ENCODE measurements around the gene SYT11.
"Not testable (repeated sequence)": the region's sequence is repeated elsewhere in the genome, so short reads cannot be mapped to it uniquely, and the experiment has no call there.

The SYT11 gene

DNA sequence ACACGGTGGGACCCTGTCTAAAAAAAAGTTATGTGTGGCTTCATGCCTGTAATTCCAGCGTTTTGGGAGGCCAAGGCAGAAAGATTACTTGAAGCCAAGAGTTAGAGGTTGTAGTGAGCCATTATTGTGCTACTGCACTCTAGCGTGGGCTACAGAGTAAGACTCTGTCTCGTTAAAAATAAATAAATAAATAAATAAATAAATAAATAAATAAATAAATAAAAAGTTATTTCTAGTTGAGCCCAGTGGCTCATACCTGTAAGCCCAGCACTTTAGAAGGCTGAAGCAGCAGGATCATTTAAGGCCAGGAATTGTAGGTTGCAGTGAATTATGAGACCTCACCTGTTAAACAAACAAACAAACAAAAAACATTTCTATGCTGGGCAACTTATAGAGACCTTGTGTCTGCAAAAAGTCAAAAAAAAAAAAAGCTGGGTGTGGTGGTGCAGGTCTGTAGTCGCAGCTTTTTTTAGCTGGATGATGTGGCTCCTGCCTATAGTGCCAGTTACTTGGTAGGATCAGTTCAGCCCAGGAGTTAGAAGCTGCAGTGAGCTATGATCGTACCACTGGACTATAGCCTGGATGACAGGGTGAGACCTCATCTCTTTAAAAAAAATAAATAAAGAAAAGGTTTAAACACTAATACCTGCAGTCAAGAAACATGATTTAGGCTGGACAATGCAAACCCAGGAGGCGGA is 27.9 kb upstream of the SYT11 start:
- ATAC-seq, result no peak
- TF ChIP-seq, protein P1, sequence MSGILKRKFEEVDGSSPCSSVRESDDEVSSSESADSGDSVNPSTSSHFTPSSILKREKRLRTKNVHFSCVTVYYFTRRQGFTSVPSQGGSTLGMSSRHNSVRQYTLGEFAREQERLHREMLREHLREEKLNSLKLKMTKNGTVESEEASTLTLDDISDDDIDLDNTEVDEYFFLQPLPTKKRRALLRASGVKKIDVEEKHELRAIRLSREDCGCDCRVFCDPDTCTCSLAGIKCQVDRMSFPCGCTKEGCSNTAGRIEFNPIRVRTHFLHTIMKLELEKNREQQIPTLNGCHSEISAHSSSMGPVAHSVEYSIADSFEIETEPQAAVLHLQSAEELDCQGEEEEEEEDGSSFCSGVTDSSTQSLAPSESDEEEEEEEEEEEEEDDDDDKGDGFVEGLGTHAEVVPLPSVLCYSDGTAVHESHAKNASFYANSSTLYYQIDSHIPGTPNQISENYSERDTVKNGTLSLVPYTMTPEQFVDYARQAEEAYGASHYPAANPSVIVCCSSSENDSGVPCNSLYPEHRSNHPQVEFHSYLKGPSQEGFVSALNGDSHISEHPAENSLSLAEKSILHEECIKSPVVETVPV (CRISPR knock-in tag; IDR thresholded peaks at IDR 0.05), result no peak
- no peak for TF ChIP-seq OSR1 (CRISPR knock-in tag; IDR thresholded peaks at IDR 0.05)
- TF ChIP-seq RARB (CRISPR knock-in tag; IDR thresholded peaks at IDR 0.05), result no peak

DNA sequence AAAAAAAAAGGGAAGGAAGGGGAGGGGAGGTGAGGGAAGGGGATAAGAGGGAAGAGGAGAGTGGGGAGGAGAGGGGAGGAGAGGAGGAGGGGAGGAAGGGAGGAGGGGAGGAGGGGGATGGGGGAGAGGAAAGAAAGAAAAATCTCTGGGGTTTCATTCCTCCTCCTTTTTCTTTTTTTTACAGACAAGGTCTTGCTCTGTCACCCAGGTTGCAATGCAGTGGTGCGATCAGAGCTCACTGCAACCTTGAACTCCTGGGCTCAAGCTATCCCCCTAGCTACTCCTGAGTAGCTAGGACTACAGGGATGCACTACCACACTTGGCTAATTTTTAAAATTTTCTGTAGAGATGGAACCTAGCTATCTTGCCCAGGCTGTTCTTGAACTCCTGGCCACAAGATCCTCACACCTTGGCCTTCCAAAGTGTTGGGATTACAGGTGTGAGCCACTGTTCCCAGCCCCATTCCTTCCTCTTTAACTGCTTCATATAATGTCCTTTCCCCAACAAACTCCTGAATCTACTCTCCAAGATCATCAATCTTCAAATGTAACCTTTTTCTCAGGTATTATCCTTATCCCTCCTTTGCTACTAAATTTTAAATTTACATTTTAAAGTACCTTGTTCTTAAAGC is 25.6 kb upstream of the SYT11 start:
- ATAC-seq, result peak; percentile 18; the same call in 1 of the 3 replicates
- no peak for TF ChIP-seq TCF4 (CRISPR knock-in tag; IDR thresholded peaks at IDR 0.05; ENCODE audit: borderline replicate concordance)
- TF ChIP-seq ZNF565 (CRISPR knock-in tag; conservative IDR thresholded peaks at IDR 0.05; ENCODE audit: low read depth), result no peak
- TF ChIP-seq, protein P2, sequence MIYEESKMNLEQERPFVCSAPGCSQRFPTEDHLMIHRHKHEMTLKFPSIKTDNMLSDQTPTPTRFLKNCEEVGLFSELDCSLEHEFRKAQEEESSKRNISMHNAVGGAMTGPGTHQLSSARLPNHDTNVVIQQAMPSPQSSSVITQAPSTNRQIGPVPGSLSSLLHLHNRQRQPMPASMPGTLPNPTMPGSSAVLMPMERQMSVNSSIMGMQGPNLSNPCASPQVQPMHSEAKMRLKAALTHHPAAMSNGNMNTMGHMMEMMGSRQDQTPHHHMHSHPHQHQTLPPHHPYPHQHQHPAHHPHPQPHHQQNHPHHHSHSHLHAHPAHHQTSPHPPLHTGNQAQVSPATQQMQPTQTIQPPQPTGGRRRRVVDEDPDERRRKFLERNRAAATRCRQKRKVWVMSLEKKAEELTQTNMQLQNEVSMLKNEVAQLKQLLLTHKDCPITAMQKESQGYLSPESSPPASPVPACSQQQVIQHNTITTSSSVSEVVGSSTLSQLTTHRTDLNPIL (CRISPR knock-in tag; IDR thresholded peaks at IDR 0.05; ENCODE audit: low read depth), result no peak
- no peak for TF ChIP-seq RARB (CRISPR knock-in tag; IDR thresholded peaks at IDR 0.05)
- TF ChIP-seq, protein P3, sequence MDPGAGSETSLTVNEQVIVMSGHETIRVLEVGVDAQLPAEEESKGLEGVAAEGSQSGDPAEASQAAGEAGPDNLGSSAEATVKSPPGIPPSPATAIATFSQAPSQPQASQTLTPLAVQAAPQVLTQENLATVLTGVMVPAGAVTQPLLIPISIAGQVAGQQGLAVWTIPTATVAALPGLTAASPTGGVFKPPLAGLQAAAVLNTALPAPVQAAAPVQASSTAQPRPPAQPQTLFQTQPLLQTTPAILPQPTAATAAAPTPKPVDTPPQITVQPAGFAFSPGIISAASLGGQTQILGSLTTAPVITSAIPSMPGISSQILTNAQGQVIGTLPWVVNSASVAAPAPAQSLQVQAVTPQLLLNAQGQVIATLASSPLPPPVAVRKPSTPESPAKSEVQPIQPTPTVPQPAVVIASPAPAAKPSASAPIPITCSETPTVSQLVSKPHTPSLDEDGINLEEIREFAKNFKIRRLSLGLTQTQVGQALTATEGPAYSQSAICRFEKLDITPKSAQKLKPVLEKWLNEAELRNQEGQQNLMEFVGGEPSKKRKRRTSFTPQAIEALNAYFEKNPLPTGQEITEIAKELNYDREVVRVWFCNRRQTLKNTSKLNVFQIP (CRISPR knock-in tag; IDR thresholded peaks at IDR 0.05; ENCODE audit: borderline replicate concordance, low read depth), result no peak

DNA sequence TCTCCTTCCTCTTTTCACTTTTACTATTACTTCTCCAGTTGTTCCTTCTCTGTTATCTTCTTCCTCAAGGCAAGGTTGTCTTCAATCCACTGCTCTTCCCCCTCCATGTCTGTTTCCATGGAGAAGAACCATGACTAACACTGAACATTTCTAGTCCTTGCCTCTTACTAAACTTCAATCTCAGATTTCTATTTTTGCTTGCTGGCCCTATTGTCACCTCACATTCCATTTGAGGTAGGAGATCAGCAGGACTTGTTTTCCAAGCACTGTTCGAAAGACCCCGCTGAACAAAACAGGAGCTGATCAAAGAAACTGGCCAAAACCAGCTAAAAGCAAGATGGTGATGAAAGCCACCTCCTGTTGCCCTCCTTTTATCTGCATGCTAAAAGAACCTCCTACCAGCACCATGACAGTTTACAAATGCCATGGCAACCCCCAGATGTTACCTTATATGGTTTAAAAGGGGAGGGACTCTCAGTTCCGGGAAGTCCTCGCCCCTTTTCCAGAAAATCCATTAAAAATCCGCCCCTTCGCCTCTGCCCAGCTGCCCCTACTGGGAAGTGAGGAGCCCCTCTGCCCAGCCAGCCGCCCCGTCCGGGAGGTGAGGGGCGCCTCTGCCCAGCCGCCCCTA is 25.0 kb upstream of the SYT11 start:
- ATAC-seq, result peak; percentile 75
- TF ChIP-seq, protein P3 (CRISPR knock-in tag; IDR thresholded peaks at IDR 0.05; ENCODE audit: borderline replicate concordance, low read depth), result no peak
- TF ChIP-seq ISL1 (CRISPR knock-in tag; IDR thresholded peaks at IDR 0.05) (no peak), TCF4 (CRISPR knock-in tag; IDR thresholded peaks at IDR 0.05; ENCODE audit: borderline replicate concordance) (no peak), ZNF70 (CRISPR knock-in tag; IDR thresholded peaks at IDR 0.05) (no peak)

DNA sequence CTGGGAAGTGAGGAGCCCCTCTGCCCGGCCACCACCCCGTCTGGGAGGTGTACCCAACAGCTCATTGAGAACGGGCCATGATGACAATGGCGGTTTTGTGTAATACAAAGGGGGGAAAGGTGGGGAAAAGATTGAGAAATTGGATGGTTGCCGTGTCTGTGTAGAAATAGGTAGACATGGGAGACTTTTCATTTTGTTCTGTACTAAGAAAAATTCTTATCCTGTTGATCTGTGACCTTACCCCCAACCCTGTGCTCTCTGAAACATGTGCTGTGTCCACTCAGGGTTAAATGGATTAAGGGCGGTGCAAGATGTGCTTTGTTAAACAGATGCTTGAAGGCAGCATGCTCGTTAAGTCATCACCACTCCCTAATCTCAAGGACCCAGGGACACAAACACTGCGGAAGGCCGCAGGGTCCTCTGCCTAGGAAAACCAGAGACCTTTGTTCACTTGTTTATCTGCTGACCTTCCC is 24.4 kb upstream of the SYT11 start:
- ATAC-seq, result not testable (repeated sequence)

DNA sequence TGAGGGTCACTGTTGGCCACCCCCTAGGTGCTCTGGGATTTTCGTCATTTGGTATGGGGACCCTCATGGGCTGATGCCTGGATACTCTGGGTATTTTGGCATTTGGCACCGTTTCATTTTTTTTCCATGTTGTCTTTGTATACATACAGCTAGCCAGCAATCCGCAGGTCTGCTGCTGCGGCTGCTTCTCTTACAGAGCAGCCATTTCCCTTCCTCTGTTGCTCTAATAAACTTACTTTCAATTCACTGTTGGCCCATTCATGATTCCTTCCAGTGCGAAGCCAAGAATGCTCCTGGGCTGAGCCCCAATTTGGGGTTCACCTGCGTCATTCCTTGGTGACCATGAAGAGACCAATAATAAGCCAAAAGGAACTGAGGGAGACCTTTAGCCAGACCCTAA is 23.8 kb upstream of the SYT11 start:
- ATAC-seq, result no peak
- TF ChIP-seq, protein P3 (CRISPR knock-in tag; IDR thresholded peaks at IDR 0.05; ENCODE audit: borderline replicate concordance, low read depth), result no peak
- TF ChIP-seq, protein P2 (CRISPR knock-in tag; IDR thresholded peaks at IDR 0.05; ENCODE audit: low read depth), result no peak
- TF ChIP-seq ESRRG (CRISPR knock-in tag; IDR thresholded peaks at IDR 0.05) (no peak), OSR1 (CRISPR knock-in tag; IDR thresholded peaks at IDR 0.05) (no peak), PPARA (CRISPR knock-in tag; IDR thresholded peaks at IDR 0.05; ENCODE audit: borderline replicate concordance) (no peak), ARNTL (CRISPR knock-in tag; IDR thresholded peaks at IDR 0.05; ENCODE audit: borderline replicate concordance, low read depth) (no peak), BACH2 (CRISPR knock-in tag; IDR thresholded peaks at IDR 0.05; ENCODE audit: borderline replicate concordance) (no peak), ISL1 (CRISPR knock-in tag; IDR thresholded peaks at IDR 0.05) (no peak), ZC3H10 (CRISPR knock-in tag; IDR thresholded peaks at IDR 0.05) (no peak)
